BJ (cell line): ENCODE results near the gene RERE. TPM values are rescaled to one million over a fixed set of nuclear protein-coding genes. Genes with fewer than 3 reads are reported as not detected.

Experiments used
- CTCF ChIA-PET: fragments of 350-600 bp; formaldehyde crosslinking; extraction: SDS; loops from one replicate; lab custom pipeline; 2021; ENCODE audit warnings: antibody characterized with exemption, inconsistent platforms; lab: Yijun Ruan, JAX
- POLR2A ChIA-PET: fragments of 300-600 bp; sonication (Branson Sonifier 250); formaldehyde crosslinking; extraction: SDS; loops from one replicate; lab custom pipeline; 2021; ENCODE audit warnings: antibody characterized with exemption; lab: Charles Lee
- DNase-seq: peaks from one replicate; pipeline ENCODE4 v3.0.0-alpha.2; 2011; ENCODE audit warnings: low read depth
- H3K27me3 ChIP-seq: 2 replicates; pipeline ENCODE4 v1.6.0; 2011; ENCODE audit warnings: low read length; ENCODE audit not compliant: control insufficient read depth, insufficient read depth
- H3K36me3 ChIP-seq: 2 replicates; pipeline ENCODE4 v1.5.1; 2011; ENCODE audit warnings: low read length; ENCODE audit not compliant: control insufficient read depth, insufficient read depth
- H3K4me3 ChIP-seq: 2 replicates; pipeline ENCODE4 v1.5.1; 2011; ENCODE audit warnings: low read depth, mild to moderate bottlenecking, control low read depth, low read length
- CTCF ChIP-seq: IDR thresholded peaks from 2 replicates; pipeline ENCODE4 v1.5.1; 2011; ENCODE audit warnings: low read depth, mild to moderate bottlenecking, control low read depth, inconsistent platforms, low read length, moderate library complexity; ENCODE audit not compliant: insufficient read depth
- polyA plus RNA-seq: library from polyadenylated mRNA; depleted of rRNA; stranded (reverse); fragments of >200 nt; gene quantifications from 2 replicates; pipeline ENCODE4 v1.2.3, GENCODE V29; 2011

RERE gene
- polyA plus RNA-seq, 1 experiment: 3.8 TPM

- no peak for TF ChIP-seq CTCF
- CTCF ChIA-PET: no interaction called here
- H3K36me3 ChIP-seq: no peaks in the 10 kb centered on the region
- no peak overlapping the region for H3K4me3 ChIP-seq
- DNase-seq: no peak
- POLR2A ChIA-PET: no interaction called here
- no peaks in the 10 kb centered on the region for H3K27me3 ChIP-seq
These were observed 10.4 kb downstream of the RERE start for GRCh38 chr1:8807004-8807403.

GRCh38 chr1:8800416-8800815, 17.0 kb downstream of the RERE start:
- Histone ChIP-seq H3K36me3 (no peaks in the 10 kb centered on the region), H3K27me3 (no peaks in the 10 kb centered on the region), H3K4me3 (no peak overlapping the region)
- ChIA-PET POLR2A (interaction anchor here (0.6 kb wide), 1 partner anchor 11 kb away, joined by 7 read pairs; no protein-coding TSS in a partner anchor), CTCF (interaction anchor here (1.1 kb wide), 2 partner anchors 14 to 49 kb away, joined by 3 read pairs; no protein-coding TSS in a partner anchor)
- DNase-seq: no peak
- no peak for TF ChIP-seq CTCF

GRCh38 chr1:8797216-8797615, 20.2 kb downstream of the RERE start:
- H3K36me3 ChIP-seq: no peaks in the 10 kb centered on the region
- CTCF ChIA-PET: no interaction called here
- no peak for TF ChIP-seq CTCF
- POLR2A ChIA-PET: no interaction called here
- DNase-seq: no peak
- H3K4me3 ChIP-seq: no peak overlapping the region
- no peaks in the 10 kb centered on the region for H3K27me3 ChIP-seq

- ChIA-PET CTCF (no interaction called here), POLR2A (no interaction called here)
- no peak overlapping the region for H3K4me3 ChIP-seq
- H3K36me3 ChIP-seq: no peaks in the 10 kb centered on the region
- TF ChIP-seq CTCF: no peak
- DNase-seq: no peak
- no peaks in the 10 kb centered on the region for H3K27me3 ChIP-seq
These were observed 20.6 kb downstream of the RERE start for GRCh38 chr1:8796812-8797211.

- no peak for TF ChIP-seq CTCF
- POLR2A ChIA-PET: interaction anchor here (0.6 kb wide), 1 partner anchor 23 kb away, joined by 3 read pairs; the partner anchor contains the start of gene RERE
- H3K36me3 ChIP-seq: no peaks in the 10 kb centered on the region
- CTCF ChIA-PET: interaction anchor here (1.2 to 1.4 kb wide), 2 partner anchors 10 to 68 kb away, joined by 3 to 5 read pairs; no protein-coding TSS in a partner anchor
- DNase-seq: no peak
- H3K27me3 ChIP-seq: no peaks in the 10 kb centered on the region
- no peak overlapping the region for H3K4me3 ChIP-seq
These were observed 22.8 kb downstream of the RERE start for GRCh38 chr1:8794605-8795004.
